ENCODE results near the gene VWA3A.
"Not testable (repeated sequence)": the region's sequence is repeated elsewhere in the genome, so short reads cannot be mapped to it uniquely, and the experiment has no call there.

Gene VWA3A

DNA sequence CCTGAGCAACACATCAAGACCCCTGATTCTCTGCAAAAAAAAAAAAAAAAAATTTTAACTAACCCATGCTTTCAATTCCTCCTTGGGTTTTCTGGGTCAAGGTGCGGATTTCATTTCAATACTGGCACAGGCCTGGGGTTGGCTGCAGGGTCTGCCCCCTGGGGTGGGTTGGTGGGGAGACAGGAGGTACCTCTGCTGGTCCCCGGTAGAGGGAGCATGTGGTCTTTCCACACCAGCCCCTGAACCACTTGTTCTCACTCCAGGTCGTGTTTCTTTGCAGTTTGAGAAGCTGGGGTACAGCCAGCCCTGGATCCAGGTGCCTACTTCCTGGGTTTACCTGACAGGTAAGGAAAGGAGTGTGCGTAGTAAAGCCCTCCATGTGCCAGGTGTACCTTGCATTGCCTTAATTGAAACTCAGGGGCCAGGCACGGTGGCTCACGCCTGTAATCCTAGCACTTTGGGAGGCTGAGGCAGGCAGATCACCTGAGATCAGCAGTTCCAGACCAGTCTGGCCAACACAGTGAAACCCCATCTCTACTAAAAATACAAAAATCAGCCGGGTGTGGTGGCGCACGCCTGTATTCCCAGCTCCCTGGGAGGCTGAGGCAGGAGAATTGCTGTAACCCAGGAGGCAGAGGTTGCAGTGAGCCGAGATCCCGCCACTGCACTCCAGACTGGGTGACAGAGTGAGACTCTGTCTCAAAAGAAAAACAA, 91.7 kb downstream of the VWA3A start:
- DNase-seq: no peak

DNA sequence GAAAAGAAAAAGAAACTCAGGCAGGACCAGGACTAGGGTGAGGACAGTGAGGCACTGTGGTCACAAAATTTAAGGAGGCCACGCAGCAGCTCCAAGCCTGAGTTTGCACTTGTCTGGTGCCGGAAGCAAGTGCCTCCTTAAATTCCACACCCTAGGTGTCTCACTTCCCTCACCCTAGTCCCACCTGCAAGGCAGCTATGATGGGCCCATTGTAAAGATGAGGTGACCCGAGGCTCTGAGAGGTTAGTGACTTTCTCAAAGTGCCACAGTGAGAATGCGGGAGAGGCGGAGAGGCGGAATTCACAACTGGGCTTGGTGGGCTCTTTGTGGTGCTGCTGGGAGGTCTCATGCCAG, 92.3 kb downstream of the VWA3A start:
- DNase-seq: no peak

GRCh38 chr16:22186517-22186916, 94.2 kb downstream of the VWA3A start:
- DNase-seq: no peak

GRCh38 chr16:22188267-22188594, 95.9 kb downstream of the VWA3A start:
- DNase-seq: no peak

DNA sequence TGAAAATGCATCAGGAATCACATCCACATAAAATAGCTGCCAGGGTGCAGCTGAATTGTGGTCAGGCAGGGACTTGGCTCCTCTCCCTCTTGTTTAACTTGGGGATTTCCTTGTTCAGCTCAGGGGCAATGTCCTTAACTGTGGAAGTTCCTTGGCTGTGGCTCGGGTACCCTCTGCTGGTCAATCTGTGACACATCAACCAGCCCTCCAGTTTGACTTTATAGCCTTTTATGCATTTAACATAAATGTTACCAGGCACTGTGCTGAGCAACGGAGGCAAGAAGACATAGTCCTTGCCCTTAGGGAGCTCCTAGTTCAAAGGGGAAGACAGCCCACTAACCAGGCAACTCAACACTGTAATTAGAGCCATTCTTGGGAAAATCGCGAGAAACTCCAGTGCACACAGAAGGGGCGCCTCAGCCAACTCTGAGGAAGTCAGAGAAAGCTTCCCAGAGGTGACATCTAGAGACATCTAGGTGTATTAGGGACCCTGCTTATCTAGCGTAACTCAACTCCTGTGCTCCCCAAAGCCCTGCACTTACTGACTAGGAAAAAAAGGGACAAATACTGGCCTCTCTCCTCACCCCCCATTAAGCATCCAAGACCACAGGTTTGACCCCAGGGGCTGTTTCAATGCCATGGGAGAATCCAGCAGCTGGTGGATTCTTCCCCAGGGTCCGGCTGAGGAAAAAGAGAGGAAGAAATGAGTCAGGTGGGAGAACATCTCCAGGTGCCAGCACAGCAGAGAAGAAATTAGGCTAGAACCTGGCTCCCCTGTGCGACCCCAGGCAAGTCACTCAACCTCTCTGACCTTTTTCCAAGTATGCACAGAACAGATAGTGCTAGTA, 96.5 kb downstream of the VWA3A start:
- DNase-seq: peak; percentile 48

DNA sequence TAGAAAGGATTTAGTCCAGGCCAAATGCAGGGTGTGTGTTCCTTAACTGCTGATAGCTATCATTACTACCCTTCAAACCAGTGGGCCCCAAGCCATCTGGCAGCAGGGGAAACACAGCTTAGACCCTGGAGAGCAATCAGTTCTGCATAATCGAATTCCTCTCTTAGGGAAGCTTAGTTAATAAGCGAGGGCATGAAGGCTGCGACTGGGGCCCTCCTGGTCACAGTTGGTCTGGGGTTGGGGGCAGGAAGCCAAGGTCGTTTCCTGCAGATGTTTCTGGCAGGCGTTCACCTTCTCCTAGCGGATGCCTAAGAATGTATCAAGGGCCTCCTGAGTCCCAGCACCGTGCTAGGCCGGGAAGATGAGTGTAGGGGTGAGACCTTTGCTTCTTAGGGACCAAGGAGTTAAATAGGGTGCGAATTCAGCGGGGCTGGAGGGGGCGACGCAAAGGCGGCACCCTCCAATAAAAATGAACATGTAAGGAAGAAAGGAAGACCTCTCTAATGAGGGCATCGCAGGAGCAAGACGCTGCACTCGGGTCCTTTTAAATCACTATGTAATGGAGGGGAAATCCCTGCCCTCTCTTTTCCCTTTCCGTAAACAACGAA, 97.2 kb downstream of the VWA3A start:
- DNase-seq: no peak

GRCh38 chr16:22190081-22190775, 97.9 kb downstream of the VWA3A start:
- DNase-seq: peak; percentile 92

DNA sequence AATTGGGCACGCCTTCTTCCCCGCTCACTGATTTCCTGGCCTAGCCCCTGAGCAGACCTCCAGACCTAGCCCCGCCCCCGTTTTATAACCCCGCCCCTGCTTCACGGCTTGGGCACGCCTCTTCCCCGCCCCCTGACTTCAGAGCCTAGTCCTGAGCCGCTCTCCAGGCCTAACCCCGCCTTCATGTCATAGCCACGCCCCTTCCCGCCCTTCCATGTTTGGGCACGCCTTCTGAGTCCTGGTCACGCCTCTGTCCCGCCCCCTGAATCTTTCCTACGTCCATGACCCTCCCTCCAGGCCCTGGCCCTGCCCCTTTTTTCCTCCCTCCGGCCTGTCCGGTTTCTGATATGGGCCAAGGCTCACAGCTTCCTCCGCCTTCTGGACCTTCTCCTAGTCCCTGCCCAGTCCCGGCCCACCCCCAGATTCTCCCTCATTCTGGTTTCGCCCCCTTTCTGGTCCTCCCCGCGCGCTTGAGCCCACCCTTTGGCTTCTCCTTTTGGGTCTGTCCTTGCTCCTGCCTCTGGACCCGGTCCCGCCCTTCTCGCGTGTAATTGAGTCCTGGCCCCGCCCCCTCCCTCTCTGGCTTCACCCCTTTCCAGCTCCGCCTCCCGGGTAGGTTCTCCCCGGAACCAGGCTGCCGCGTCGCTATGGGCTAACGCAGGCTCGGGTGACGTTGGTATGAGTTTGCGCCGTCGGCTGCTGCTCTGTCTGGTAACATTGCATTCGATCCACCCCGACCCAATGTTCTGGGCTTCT, 98.6 kb downstream of the VWA3A start:
- DNase-seq: peak; percentile 98

DNA sequence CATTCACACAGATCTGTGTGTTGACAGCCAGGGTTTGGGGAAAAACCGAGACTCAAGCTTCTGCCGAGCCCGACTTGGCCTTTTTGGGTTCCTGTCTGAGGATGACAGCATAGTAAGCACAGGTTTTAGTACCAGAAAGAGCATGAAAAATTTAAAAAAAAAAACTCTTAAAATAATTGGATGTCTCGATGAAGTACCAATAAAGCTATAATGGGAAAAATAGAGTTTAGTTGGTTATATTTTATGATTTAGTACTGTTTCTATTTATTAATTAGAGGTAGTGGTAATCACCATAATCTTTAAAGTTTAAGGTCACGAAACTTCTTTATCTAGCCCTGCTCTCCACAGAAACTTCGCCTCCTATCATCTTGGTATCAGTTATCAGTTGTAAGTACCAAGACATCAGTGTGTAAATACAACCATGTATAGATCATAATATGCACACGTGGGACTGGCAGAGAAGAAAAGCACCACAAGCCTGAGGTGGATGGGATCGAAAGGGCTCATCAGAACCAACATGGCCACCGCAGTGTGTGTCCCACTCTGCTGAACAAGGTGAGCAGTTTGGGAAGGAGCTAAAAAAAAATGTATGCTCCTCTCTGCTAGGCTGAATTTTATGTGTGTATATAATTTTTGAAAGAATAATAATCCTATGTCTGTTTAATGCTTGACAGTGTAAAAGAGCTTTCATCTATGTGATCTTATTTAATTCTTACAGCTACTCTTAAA, 99.4 kb downstream of the VWA3A start:
- DNase-seq: peak; percentile 39

DNA sequence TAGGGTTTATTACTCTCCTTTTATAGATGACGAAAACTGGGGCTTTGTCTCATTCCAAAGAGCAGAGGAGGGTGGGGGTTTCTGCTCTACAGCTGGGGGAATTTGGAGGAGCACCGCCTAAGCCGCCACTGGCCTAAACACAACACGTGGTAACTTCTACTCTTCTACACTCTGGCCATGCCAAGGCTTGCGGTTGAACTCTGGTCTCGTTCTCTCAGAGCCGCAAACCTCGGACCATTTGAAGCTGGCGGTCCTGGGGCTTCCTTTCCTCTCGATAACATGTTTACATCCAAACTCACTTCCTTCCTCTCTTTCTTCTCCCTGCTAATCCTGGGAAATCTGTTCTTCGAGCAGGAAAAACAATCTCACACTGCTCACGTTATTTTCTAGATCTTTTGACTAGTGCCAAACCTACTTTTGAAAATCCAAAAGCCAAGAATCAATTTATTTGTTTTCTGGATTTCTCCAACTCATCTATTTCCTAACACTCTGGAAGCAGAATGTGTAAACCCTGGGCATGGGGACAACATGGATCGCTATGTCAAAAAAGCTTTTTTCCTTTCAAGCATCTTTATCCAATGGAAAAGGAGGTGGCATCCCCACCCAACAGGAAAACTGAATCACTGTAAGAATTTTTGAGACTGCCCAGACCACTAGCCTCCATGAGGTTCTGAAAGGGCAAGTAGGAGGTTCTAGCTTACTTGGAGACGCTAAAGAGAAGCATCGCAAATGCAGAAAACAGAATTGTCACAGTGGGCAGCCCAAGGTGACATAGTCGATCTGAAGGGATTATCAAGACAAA, 100.1 kb downstream of the VWA3A start:
- DNase-seq: peak; percentile 48

DNA sequence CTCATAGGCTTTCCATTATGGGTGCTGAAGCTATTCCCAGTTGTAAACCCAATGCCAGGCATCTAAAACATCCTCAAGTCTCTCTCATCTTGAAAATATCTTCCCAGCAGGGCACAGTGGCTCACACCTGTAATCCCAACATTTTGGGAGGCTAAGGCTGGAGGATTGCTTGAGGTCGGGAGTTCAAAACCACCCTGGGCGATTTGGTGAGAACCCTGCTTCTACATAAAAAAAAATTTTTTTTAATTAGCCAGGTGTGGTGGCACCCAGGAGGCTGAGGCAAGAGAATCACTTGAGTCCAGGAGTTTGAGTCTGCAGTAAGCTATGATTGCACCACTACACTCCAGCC, 100.7 kb downstream of the VWA3A start:
- DNase-seq: no peak

- DNase-seq: no peak
Observed at GRCh38 chr16:22194707-22195444, 102.5 kb downstream of the VWA3A start.

- no peak for DNase-seq
Observed at GRCh38 chr16:22195445-22195694, 103.0 kb downstream of the VWA3A start.

GRCh38 chr16:22195695-22196558, 103.6 kb downstream of the VWA3A start:
- peak; percentile 94 for DNase-seq

DNA sequence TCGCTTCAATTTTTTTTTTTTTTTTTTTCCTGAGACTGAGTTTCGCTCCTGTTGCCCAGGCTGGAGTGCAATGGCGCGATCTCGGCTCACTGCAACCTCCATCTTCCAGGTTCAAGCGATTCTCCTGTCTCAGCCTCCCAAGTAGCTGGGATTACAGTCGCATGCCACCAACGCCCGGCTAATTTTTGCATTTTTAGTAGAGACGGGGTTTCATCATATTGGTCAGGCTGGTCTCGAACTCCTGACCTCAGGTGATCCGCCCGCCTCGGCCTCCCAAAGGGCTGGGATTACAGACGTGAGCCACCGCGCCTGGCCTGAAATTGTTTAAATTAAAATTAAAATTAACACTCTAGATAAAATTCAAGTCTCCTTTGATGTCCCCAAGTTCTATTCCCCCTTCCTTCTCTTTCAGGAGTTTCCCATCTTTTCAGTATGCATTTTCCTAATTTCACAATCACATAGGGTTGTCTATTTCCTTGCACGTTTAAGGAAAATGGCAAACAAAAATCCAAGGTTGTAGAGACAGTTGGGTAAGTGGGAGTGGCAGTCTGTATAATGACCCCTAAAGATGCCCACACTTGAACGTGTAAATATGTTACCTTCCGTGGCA, 104.3 kb downstream of the VWA3A start:
- not testable (repeated sequence) for DNase-seq

- DNase-seq: no peak
Observed at GRCh38 chr16:22198547-22199293, 106.4 kb downstream of the VWA3A start.

- no peak for DNase-seq
Observed at GRCh38 chr16:22202261-22202637, 109.9 kb downstream of the VWA3A start.

DNA sequence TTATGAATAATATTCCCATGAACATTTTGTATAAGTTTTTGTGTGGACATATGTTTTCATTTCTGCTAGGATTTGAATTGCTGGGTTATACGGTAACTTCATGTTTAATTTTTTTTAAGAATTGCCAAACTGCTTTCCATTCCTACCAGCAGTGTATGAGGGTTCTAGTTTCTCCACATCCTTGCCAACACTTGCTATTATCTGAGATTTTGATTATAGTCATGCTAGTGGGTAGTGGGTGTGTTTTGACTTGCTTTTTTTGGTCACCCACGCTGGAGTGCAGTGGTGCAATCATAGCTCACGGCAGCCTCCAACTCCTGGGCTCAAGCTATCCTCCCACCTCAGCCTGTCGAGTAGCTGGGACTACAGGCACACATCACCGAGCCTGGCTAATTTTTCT, 110.8 kb downstream of the VWA3A start:
- no peak for DNase-seq

All from right kidney (tissue), 1 donor.